ENCODE data around the gene RNU5D-1. TPM values are rescaled to one million over a fixed set of nuclear protein-coding genes. Genes with fewer than 3 reads are reported as not detected.

RNU5D-1 gene
- total and polyA plus RNA-seq, 12 donors, result not detected

DNA sequence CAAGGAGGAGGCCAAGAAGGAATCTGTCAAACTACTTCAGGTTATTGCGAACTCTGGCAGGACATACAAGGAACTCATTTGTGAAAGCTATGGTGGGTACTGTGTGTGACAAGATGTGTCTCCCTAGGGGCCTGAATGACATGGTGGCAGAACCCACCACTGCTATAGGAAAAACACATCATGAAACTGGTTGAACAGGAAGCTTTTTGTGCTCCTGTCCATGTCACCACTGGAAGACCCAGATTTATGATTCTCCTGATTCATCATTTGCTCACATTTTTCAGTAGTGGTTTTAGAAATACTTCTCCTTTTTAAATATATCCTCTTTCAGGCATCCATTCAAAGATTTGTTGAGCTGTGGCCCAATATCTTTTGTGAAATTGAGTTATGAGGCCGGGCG is 32.8 kb downstream of the RNU5D-1 start:
- Histone ChIP-seq H3K9me3 (no peaks in the 10 kb centered on the region), H3K4me1 (peaks cover 0 to 20% (median 0%) of the 10 kb centered on the region in 9 donors), H3K27ac (no peak overlapping the region), H3K4me3 (no peak overlapping the region), H3K36me3 (no peaks in the 10 kb centered on the region), H3K27me3 (no peaks in the 10 kb centered on the region)
- DNase-seq (no peak), ATAC-seq (no peak)
- intact Hi-C loops (cut with DNase I), result no loop called here
- TF ChIP-seq, protein P1, sequence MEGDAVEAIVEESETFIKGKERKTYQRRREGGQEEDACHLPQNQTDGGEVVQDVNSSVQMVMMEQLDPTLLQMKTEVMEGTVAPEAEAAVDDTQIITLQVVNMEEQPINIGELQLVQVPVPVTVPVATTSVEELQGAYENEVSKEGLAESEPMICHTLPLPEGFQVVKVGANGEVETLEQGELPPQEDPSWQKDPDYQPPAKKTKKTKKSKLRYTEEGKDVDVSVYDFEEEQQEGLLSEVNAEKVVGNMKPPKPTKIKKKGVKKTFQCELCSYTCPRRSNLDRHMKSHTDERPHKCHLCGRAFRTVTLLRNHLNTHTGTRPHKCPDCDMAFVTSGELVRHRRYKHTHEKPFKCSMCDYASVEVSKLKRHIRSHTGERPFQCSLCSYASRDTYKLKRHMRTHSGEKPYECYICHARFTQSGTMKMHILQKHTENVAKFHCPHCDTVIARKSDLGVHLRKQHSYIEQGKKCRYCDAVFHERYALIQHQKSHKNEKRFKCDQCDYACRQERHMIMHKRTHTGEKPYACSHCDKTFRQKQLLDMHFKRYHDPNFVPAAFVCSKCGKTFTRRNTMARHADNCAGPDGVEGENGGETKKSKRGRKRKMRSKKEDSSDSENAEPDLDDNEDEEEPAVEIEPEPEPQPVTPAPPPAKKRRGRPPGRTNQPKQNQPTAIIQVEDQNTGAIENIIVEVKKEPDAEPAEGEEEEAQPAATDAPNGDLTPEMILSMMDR (IDR thresholded peaks at IDR 0.05), result no peak
- 97 to 98% methylated on average over 3 of the region's 3 CpGs for WGBS, 2 donors

DNA sequence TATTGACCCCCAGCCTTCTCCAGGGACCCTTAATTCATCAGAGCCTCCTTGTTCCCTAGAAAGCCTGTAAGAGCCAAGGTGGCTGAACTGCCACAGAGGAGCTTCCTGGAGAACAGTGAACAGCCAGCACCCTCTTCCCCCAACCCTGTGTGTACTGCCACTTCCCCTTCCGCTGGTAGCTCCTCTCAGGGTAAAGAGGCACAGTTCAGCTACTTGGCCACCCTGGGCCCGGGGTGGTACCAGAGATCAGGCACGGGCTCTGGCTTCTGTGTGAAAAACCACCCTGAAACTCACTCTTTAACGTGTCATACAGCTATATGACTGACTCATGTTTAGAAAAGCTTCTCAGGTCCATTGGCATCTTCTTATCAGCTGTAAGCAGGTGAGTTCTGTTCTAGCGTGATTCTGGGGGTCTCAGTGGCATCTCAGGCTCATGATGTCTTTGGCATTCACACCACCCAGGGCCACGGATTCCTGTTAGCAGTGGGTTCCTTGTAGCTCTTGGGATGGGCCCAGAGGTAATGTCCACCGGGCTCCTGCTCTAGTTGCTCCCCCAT is 34.1 kb downstream of the RNU5D-1 start:
- TF ChIP-seq, protein P1 (IDR thresholded peaks at IDR 0.05), result no peak
- H3K9me3 ChIP-seq, result no peaks in the 10 kb centered on the region
- DNase-seq (no peak), ATAC-seq (peak in 3 of 8 donors; percentile 37 to 67 (median 55))
- WGBS, 2 donors, result 72 to 77% methylated on average over 7 of the region's 7 CpGs
- peak overlapping the region in 1 of 10 donors; percentile 10 for H3K27ac ChIP-seq
- peaks cover 0 to 2% (median 0%) of the 10 kb centered on the region in 7 donors for H3K27me3 ChIP-seq
- no peak overlapping the region for H3K4me3 ChIP-seq
- intact Hi-C loops (cut with DNase I), result no loop called here
- H3K36me3 ChIP-seq, result no peaks in the 10 kb centered on the region
- peaks cover 0 to 20% (median 0%) of the 10 kb centered on the region in 9 donors for H3K4me1 ChIP-seq

DNA sequence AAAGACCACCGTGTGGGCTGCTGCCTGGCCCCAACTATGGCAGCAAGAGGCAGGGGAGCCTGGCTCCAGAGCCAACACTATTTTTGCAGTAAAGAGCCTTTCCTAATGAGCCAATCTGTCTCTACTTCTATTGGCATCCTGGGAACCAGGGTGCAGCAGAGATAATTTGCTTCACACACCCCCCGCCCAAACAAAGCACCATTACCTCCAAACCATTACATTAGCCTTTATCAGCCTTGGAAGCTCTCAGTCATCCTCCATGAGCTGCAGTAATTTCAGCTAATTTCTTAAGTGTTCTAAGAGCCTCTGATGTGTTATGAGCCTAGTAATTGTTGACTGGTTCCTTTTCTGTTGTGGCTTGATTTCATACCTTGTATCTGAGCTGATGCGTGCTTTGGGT is 34.9 kb downstream of the RNU5D-1 start:
- DNase-seq (no peak), ATAC-seq (no peak)
- peaks cover 0 to 3% (median 0%) of the 10 kb centered on the region in 7 donors for H3K27me3 ChIP-seq
- no peak overlapping the region for H3K4me3 ChIP-seq
- peaks cover 0 to 20% (median 0%) of the 10 kb centered on the region in 9 donors for H3K4me1 ChIP-seq
- TF ChIP-seq, protein P1 (IDR thresholded peaks at IDR 0.05), result no peak
- no peak overlapping the region for H3K27ac ChIP-seq
- 84 to 87% methylated on average over 3 of the region's 3 CpGs for whole genome bisulfite sequencing, 2 donors
- intact Hi-C loops (cut with DNase I), result no loop called here
- no peaks in the 10 kb centered on the region for H3K9me3 ChIP-seq
- no peaks in the 10 kb centered on the region for H3K36me3 ChIP-seq

DNA sequence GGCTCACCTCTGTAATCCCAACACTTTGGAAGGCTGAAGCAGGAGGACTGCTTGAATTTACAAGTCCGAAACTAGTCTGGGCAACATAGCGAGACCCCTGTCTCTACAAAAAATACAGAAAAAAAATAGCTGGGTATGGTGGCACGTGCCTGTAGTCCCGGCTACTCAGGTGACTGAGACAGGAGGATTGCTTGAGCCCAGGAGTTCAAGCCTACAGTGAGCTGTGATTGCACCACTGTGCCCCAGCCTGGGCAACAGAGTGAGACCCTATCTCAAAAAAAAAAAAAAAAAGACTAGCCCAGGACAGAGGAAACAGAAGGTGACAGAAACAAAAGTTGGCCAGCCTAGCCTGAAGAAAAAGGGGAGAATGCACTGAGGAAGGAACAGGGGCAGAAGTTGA is 35.3 kb downstream of the RNU5D-1 start:
- DNase-seq, result no peak
- H3K27me3 ChIP-seq, result peaks cover 0 to 3% (median 0%) of the 10 kb centered on the region in 7 donors
- 92 to 93% methylated on average over 4 of the region's 4 CpGs for WGBS, 2 donors
- H3K27ac ChIP-seq, result no peak overlapping the region
- ATAC-seq, result no peak
- intact Hi-C loops (cut with DNase I), result no loop called here
- H3K4me1 ChIP-seq, result peaks cover 0 to 20% (median 0%) of the 10 kb centered on the region in 9 donors
- no peak overlapping the region for H3K4me3 ChIP-seq
- TF ChIP-seq, protein P1 (IDR thresholded peaks at IDR 0.05), result no peak
- no peaks in the 10 kb centered on the region for H3K9me3 ChIP-seq
- no peaks in the 10 kb centered on the region for H3K36me3 ChIP-seq
